Mesenchymal stem cell (in vitro differentiated cells and primary cell): ENCODE measurements around the gene NFATC1.

Experiments used
- DNase-seq: peaks from one replicate; pipeline ENCODE4 v3.0.0-alpha.2; 2013
- H2AFZ ChIP-seq: one replicate; pipeline ENCODE4 v1.6.1; 2013; ENCODE audit warnings: low read depth, mild to moderate bottlenecking, control low read depth, inconsistent platforms, low read length, moderate library complexity
- H2AK5ac ChIP-seq: 2 replicates; pipeline ENCODE4 v1.6.1; 2013; ENCODE audit warnings: low read length, moderate library complexity, mild to moderate bottlenecking, inconsistent platforms; ENCODE audit not compliant: severe bottlenecking
- H2BK120ac ChIP-seq: one replicate; pipeline ENCODE4 v1.6.1; 2013; ENCODE audit warnings: low read depth, mild to moderate bottlenecking, inconsistent platforms, low read length, moderate library complexity
- H2BK12ac ChIP-seq, 2 experiments: one replicate each; pipeline ENCODE4 v1.6.1; 2013; ENCODE audit warnings: inconsistent platforms in 2 of 2, low read length in 2 of 2, mild to moderate bottlenecking in 2 of 2, moderate library complexity in 2 of 2, control low read depth in 1 of 2
- H2BK15ac ChIP-seq: one replicate; pipeline ENCODE4 v1.6.1; 2013; ENCODE audit warnings: mild to moderate bottlenecking, low read depth, inconsistent platforms; ENCODE audit not compliant: poor library complexity, severe bottlenecking
- H2BK5ac ChIP-seq: 2 replicates; pipeline ENCODE4 v1.6.1; 2013; ENCODE audit warnings: low read depth, mild to moderate bottlenecking, low read length, control low read depth, inconsistent platforms; ENCODE audit not compliant: poor library complexity, severe bottlenecking
- H3K14ac ChIP-seq, 2 experiments: one replicate each; pipeline ENCODE4 v1.6.1; 2013; ENCODE audit warnings: inconsistent platforms in 2 of 2, low read length in 2 of 2, control low read depth in 1 of 2, mild to moderate bottlenecking in 1 of 2, moderate library complexity in 1 of 2
- H3K18ac ChIP-seq, 2 experiments: one replicate each; pipeline ENCODE4 v1.6.1; 2013; ENCODE audit warnings: inconsistent platforms in 2 of 2, low read length in 2 of 2, control low read depth in 1 of 2, low read depth in 1 of 2, mild to moderate bottlenecking in 1 of 2
- H3K23ac ChIP-seq, 2 experiments: one replicate each; pipeline ENCODE4 v1.6.1; 2013; ENCODE audit warnings: inconsistent platforms in 2 of 2, low read length in 2 of 2, mild to moderate bottlenecking in 2 of 2, moderate library complexity in 2 of 2, control low read depth in 1 of 2
- H3K27ac ChIP-seq: 2 replicates; pipeline ENCODE4 v1.5.1; 2013; ENCODE audit warnings: mild to moderate bottlenecking, moderate library complexity, low read length, control low read depth, inconsistent platforms; ENCODE audit not compliant: poor library complexity, severe bottlenecking
- H3K27me3 ChIP-seq, 2 experiments: 2 replicates each; pipeline versions ENCODE4 v1.6.1 to v1.7.0; 2013; ENCODE audit warnings: low read length in 2 of 2, mild to moderate bottlenecking in 2 of 2, moderate library complexity in 2 of 2, control low read depth in 1 of 2, inconsistent platforms in 1 of 2; ENCODE audit not compliant: control insufficient read depth in 1 of 2, insufficient read depth in 1 of 2
- H3K36me3 ChIP-seq, 2 experiments: 2 replicates each; pipeline versions ENCODE4 v1.6.1 to v1.7.0; 2013; ENCODE audit warnings: low read length in 2 of 2, control low read depth in 1 of 2, inconsistent platforms in 1 of 2, low read depth in 1 of 2, mild to moderate bottlenecking in 1 of 2; ENCODE audit not compliant: insufficient read depth in 2 of 2, control insufficient read depth in 1 of 2
- H3K4ac ChIP-seq, 2 experiments: one replicate each; pipeline ENCODE4 v1.6.1; 2013; ENCODE audit warnings: inconsistent platforms in 2 of 2, low read length in 2 of 2, mild to moderate bottlenecking in 2 of 2, moderate library complexity in 2 of 2, control low read depth in 1 of 2, low read depth in 1 of 2
- H3K4me1 ChIP-seq: 2 replicates; pipeline ENCODE4 v1.6.1; 2013; ENCODE audit warnings: low read depth, low read length, control low read depth; ENCODE audit not compliant: control insufficient read depth, insufficient read depth
- H3K4me2 ChIP-seq: 2 replicates; pipeline ENCODE4 v1.6.1; 2013; ENCODE audit warnings: low read length, mild to moderate bottlenecking, inconsistent platforms; ENCODE audit not compliant: poor library complexity, severe bottlenecking
- H3K4me3 ChIP-seq, 2 experiments: 2 replicates each; pipeline versions ENCODE4 v1.5.1 to v1.7.0; 2013; ENCODE audit warnings: low read length in 2 of 2, mild to moderate bottlenecking in 2 of 2, control low read depth in 1 of 2, low read depth in 1 of 2; ENCODE audit not compliant: insufficient read depth in 1 of 2
- H3K79me1 ChIP-seq: replicated peaks from 2 replicates; pipeline ENCODE4 v1.6.1; 2013; ENCODE audit warnings: mild to moderate bottlenecking, control low read depth, low read length, inconsistent platforms; ENCODE audit not compliant: poor library complexity, severe bottlenecking
- H3K9ac ChIP-seq: 2 replicates; pipeline ENCODE4 v1.7.0; 2013; ENCODE audit warnings: mild to moderate bottlenecking, low read length, moderate library complexity
- H3K9me3 ChIP-seq: 2 replicates; pipeline ENCODE4 v1.7.0; 2013; ENCODE audit warnings: mild to moderate bottlenecking, low read length; ENCODE audit not compliant: control insufficient read depth
- H4K8ac ChIP-seq: one replicate; pipeline ENCODE4 v1.6.1; 2013; ENCODE audit warnings: inconsistent platforms, mild to moderate bottlenecking, low read length, moderate library complexity
- H4K91ac ChIP-seq: one replicate; pipeline ENCODE4 v1.6.1; 2013; ENCODE audit warnings: mild to moderate bottlenecking, low read length, inconsistent platforms
- WGBS: methylation state at CpG from one replicate; pipeline ENCODE4 v1.1.7; 2013; ENCODE audit warnings: mixed read lengths; 5-methylcytosine and 5-hydroxymethylcytosine counted together

NFATC1 gene

GRCh38 chr18:79413426-79413825 is 17.7 kb downstream of the NFATC1 start:
- Histone ChIP-seq H3K4ac (no peak overlapping the region), H3K9ac (no peak overlapping the region), H2BK12ac (no peak overlapping the region), H3K27me3 (peaks cover 0 to 27% of the 10 kb centered on the region in 2 experiments), H3K36me3 (peaks cover 11 to 13% of the 10 kb centered on the region in 2 experiments), H3K18ac (no peak overlapping the region), H2BK5ac (no peak overlapping the region), H2BK15ac (no peak overlapping the region), H3K9me3 (no peaks in the 10 kb centered on the region), H2AK5ac (no peak overlapping the region), H2AFZ (no peak overlapping the region), H3K4me1 (peaks cover 16% of the 10 kb centered on the region), H2BK120ac (no peak overlapping the region), H3K4me3 (no peak overlapping the region), H4K91ac (no peak overlapping the region), H3K4me2 (no peak overlapping the region), H3K14ac (no peak overlapping the region), H3K27ac (no peak overlapping the region), H3K79me1 (peaks cover 2% of the 10 kb centered on the region), H4K8ac (no peak overlapping the region), H3K23ac (no peak overlapping the region)
- 97% methylated on average over 16 of the region's 16 CpGs for WGBS
- DNase-seq, result no peak

GRCh38 chr18:79413901-79414300 is 18.2 kb downstream of the NFATC1 start:
- peaks cover 0 to 30% of the 10 kb centered on the region in 2 experiments for H3K27me3 ChIP-seq
- H2BK120ac ChIP-seq, result no peak overlapping the region
- WGBS, result 84% methylated on average over 9 of the region's 9 CpGs
- H2AK5ac ChIP-seq, result no peak overlapping the region
- H3K4me1 ChIP-seq, result peaks cover 16% of the 10 kb centered on the region
- H3K9ac ChIP-seq, result no peak overlapping the region
- no peak overlapping the region for H3K4me3 ChIP-seq
- no peak overlapping the region for H2AFZ ChIP-seq
- no peak for DNase-seq
- no peak overlapping the region for H3K23ac ChIP-seq
- H3K79me1 ChIP-seq, result peaks cover 2% of the 10 kb centered on the region
- H3K9me3 ChIP-seq, result no peaks in the 10 kb centered on the region
- no peak overlapping the region for H3K4ac ChIP-seq
- H3K18ac ChIP-seq, result no peak overlapping the region
- H3K36me3 ChIP-seq, result peaks cover 11 to 13% of the 10 kb centered on the region in 2 experiments
- H2BK15ac ChIP-seq, result no peak overlapping the region
- H2BK5ac ChIP-seq, result no peak overlapping the region
- H3K4me2 ChIP-seq, result no peak overlapping the region
- H4K8ac ChIP-seq, result no peak overlapping the region
- no peak overlapping the region for H2BK12ac ChIP-seq
- H3K27ac ChIP-seq, result no peak overlapping the region
- H3K14ac ChIP-seq, result no peak overlapping the region
- H4K91ac ChIP-seq, result no peak overlapping the region

- Histone ChIP-seq H3K4me3 (no peak overlapping the region), H4K91ac (no peak overlapping the region), H2BK120ac (no peak overlapping the region), H3K4me2 (no peak overlapping the region), H3K18ac (no peak overlapping the region), H3K4ac (no peak overlapping the region), H3K23ac (no peak overlapping the region), H2BK5ac (no peak overlapping the region), H3K9ac (no peak overlapping the region), H4K8ac (no peak overlapping the region), H3K4me1 (peaks cover 18% of the 10 kb centered on the region), H2BK12ac (no peak overlapping the region), H3K14ac (no peak overlapping the region), H3K79me1 (no peaks in the 10 kb centered on the region), H3K27me3 (peaks cover 3 to 30% of the 10 kb centered on the region in 2 experiments), H2BK15ac (no peak overlapping the region), H2AFZ (no peak overlapping the region), H3K27ac (no peak overlapping the region), H2AK5ac (no peak overlapping the region), H3K9me3 (no peaks in the 10 kb centered on the region), H3K36me3 (peaks cover 6 to 17% of the 10 kb centered on the region in 2 experiments)
- WGBS, result 95% methylated on average over 21 of the region's 24 CpGs
- DNase-seq, result no peak
Measured at GRCh38 chr18:79416022-79416676, 20.4 kb downstream of the NFATC1 start.

- Histone ChIP-seq H3K27me3 (peaks cover 3 to 29% of the 10 kb centered on the region in 2 experiments), H2AK5ac (no peak overlapping the region), H3K4ac (no peak overlapping the region), H3K9ac (no peak overlapping the region), H3K4me3 (no peak overlapping the region), H3K9me3 (no peaks in the 10 kb centered on the region), H3K79me1 (no peaks in the 10 kb centered on the region), H3K14ac (no peak overlapping the region), H3K18ac (no peak overlapping the region), H3K36me3 (peaks cover 4 to 17% of the 10 kb centered on the region in 2 experiments), H4K91ac (no peak overlapping the region), H2BK5ac (no peak overlapping the region), H3K27ac (no peak overlapping the region), H4K8ac (no peak overlapping the region), H2BK12ac (no peak overlapping the region), H3K23ac (no peak overlapping the region), H2BK120ac (no peak overlapping the region), H3K4me1 (peaks cover 18% of the 10 kb centered on the region), H3K4me2 (no peak overlapping the region), H2BK15ac (no peak overlapping the region), H2AFZ (no peak overlapping the region)
- no peak for DNase-seq
- WGBS, result 94% methylated on average over 12 of the region's 12 CpGs
Measured at GRCh38 chr18:79416677-79417052, 20.9 kb downstream of the NFATC1 start.
